Measurements from ENCODE around the gene OSBPL1A.

The OSBPL1A gene

DNA sequence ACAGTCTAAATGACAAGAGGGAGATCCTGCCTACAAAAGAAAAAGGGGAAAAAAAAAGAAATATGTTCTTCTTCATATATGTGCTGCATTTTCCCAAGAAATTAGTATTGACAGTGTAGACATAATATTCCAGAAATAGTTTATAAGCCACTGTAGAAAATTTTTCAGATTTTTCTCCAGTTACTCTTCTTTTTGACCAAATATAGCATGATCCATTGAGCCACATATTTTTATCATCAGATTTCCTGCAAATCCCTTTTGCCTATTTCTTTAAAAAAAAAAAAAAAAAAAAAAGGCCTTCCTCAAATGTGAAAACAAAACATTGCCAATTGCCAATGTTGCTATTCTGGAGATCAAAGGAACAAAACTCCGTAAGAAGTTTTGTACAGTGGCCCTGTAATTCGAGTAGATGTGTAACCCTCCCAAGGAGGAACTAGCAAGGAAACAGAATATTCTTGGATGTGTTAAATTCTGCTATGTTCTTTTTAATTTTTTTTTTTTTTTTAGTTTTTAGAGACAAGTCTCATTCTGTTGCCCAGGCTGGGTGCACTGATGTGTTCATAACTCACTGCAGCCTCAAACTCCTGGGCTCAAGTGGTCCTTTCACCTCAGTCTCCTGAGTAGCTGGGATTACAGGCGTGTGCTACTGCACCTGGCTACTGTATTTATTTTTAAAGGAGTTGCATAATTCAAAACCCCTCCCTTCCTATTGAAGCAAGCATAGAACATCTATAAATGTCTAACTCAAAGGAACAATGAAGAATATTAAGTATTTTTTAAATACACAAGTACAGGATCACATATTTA is 271.3 kb downstream of the OSBPL1A start:
- DNase-seq (ENCODE audit: low read depth in 2 of 2), result no peak

GRCh38 chr18:24121625-24122024 is 276.0 kb downstream of the OSBPL1A start:
- DNase-seq (ENCODE audit: low read depth in 2 of 2), result no peak

DNA sequence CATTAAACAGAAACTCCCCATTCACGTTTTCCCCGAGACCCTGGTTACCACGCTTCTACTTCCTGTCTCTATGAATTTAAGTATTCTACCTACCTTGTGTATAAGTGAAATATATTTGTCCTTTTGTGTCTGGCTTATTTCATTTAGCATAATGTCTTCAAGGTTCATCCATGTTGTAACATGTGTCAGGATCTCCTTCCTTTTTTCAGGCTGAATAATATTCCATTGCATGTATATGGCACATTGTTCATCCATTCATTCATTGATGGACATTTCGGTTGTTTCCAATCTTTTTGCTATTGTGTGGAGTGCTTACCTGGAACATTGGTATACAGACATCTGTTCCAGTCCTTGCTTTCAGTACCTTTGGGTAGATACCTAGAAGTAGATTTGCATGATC is 276.9 kb downstream of the OSBPL1A start:
- DNase-seq (ENCODE audit: low read depth in 2 of 2), result no peak

GRCh38 chr18:24118750-24119577 is 278.7 kb downstream of the OSBPL1A start:
- DNase-seq (ENCODE audit: low read depth in 2 of 2), result peak; percentile 56 to 73

DNA sequence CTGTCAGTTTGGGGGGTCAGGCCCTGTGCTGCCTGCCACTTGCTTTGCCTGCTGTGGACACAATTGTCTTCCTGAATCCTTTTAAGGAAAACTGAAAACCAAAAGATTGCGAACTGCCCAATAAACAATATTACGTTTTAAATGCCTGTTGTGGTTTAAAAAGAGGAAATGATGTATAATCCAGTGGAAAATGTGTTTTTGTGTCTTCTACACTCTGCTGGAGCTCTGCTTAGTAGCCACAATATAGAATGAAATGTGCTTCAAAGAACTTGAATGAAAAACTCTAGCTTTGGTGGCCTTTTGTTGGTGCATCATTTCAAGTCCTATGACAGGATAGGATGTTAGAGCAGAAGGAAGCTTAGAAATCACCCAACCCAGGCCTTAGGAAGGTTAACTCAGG is 282.0 kb downstream of the OSBPL1A start:
- no peak for DNase-seq (ENCODE audit: low read depth in 2 of 2)

DNA sequence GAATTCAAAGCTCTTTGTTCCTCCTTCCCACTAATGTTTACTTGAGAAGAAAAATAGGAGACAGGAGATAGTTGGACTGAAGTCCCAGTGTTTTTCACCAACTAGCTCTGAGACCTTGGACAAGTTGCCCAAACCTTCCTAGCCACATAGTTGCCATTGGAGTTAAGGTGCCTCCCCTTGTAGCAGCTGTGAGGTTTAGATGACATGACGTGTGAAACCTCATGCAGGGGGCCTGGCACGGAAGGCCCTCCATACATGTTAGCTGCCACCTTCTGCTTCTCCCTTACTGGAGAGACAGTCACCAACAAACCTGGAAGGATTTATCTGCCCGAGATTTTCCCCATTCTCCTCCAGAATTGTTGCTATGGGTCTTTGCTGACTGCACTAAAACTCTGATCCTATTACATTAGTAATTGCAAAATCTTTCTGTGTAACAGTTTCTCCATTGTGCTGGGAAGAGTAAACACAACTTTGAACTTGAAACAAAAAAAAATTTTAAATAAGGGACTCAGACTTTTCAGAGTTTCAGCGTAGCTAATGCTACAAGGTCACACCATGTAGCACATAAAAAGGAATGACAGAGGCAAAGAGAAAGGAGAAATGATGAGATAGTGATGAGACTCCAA is 282.6 kb downstream of the OSBPL1A start:
- DNase-seq (ENCODE audit: low read depth in 2 of 2), result no peak

DNA sequence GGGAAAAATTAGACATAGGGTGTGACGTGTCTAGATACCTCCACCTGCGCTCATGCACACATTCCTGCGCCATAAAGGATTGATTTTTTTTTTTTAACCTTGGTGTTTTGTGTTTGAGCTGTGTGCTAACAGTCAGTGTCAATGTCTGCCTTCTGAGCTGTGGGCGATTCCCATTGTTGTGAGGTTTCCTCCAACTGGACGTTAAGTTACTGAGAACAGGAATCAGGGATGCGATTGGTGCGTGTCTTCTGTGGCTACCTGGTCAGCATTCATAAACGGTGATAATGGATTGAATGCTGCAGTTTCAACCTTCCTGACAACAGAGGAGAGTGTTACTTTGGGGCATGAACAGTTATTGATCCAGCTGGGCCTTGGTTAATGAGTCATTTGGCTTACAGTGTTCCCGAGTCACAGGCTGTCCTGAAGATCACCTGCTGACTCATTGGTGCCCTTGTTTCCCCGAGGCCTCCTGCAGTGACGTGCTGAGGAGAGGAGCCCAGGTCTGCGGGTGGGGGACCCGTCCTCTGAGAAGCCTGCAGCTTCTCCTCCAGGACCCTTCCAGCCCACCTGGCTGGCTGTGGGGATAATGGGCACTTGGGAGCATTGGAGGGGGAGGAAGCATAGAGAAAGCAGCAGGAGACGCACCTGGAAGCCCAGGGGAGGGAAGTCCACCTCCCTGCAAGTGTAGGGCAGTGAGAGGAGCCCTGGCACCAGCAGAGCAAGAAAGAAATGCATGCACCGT is 284.6 kb downstream of the OSBPL1A start:
- no peak for DNase-seq (ENCODE audit: low read depth in 2 of 2)

GRCh38 chr18:24112464-24112863 is 285.2 kb downstream of the OSBPL1A start:
- no peak for DNase-seq (ENCODE audit: low read depth in 2 of 2)

Measured in stimulated activated CD4-positive, alpha-beta T cell treated with anti-CD3 and anti-CD28 coated beads, Interleukin-12 subunit alpha, Interleukin-12 subunit beta, amount 100 ng/mL, for 24 hours (primary cell).